Measurements from ENCODE around the gene BCAM.

DNA sequence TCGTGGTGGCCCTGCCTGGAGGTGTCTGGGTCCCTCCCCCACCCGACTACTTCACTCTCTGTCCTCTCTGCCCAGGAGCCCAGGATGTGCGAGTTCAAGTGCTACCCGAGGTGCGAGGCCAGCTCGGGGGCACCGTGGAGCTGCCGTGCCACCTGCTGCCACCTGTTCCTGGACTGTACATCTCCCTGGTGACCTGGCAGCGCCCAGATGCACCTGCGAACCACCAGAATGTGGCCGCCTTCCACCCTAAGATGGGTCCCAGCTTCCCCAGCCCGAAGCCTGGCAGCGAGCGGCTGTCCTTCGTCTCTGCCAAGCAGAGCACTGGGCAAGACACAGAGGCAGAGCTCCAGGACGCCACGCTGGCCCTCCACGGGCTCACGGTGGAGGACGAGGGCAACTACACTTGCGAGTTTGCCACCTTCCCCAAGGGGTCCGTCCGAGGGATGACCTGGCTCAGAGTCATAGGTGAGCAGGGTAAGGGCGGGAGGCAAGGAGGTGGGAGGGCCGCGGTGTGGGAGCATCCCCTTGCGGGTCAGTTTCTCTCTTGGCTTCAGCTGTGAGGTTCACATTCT, 56.4 kb downstream of the BCAM start:
- TF ChIP-seq POLR2A (IDR thresholded peaks at IDR 0.05; ENCODE audit: low read depth, low read length) (no peak), POLR2AphosphoS5 (IDR thresholded peaks at IDR 0.05; ENCODE audit: low read depth, low read length) (no peak), TAF1 (IDR thresholded peaks at IDR 0.05; ENCODE audit: low read depth, low read length) (no peak), SPI1 (IDR thresholded peaks at IDR 0.05; ENCODE audit: low read depth, low read length) (no peak), PAX5 (IDR thresholded peaks at IDR 0.05; ENCODE audit: insufficient read depth, low read length, severe bottlenecking) (no peak), POU2F2 (IDR thresholded peaks at IDR 0.05; ENCODE audit: low read depth, low read length) (no peak)

Measured in GM12891 (cell line).